ENCODE results near the gene NTRK3.

The NTRK3 gene

GRCh38 chr15:87973501-87974215 lies 282.9 kb downstream of the NTRK3 start:
- POLR2A ChIA-PET (ENCODE audit: low non-redundant PET), result no interaction called here
- CTCF ChIA-PET, result no interaction called here
- DNase-seq (ENCODE audit: low spot score), result no peak
- no peak overlapping the region for H3K27ac ChIP-seq
- no peak for TF ChIP-seq CTCF (conservative IDR thresholded peaks at IDR 0.05; ENCODE audit: low read depth)

GRCh38 chr15:87971076-87971475 lies 285.5 kb downstream of the NTRK3 start:
- DNase-seq (ENCODE audit: low spot score), result no peak
- POLR2A ChIA-PET (ENCODE audit: low non-redundant PET), result no interaction called here
- CTCF ChIA-PET, result interaction anchor here (0.6 to 1.3 kb wide), 2 partner anchors 20 to 404 kb away, joined by 3 to 4 read pairs; no protein-coding TSS in a partner anchor
- H3K27ac ChIP-seq, result no peak overlapping the region
- no peak for TF ChIP-seq CTCF (conservative IDR thresholded peaks at IDR 0.05; ENCODE audit: low read depth)

- no peak for DNase-seq (ENCODE audit: low spot score)
- no peak for TF ChIP-seq CTCF (conservative IDR thresholded peaks at IDR 0.05; ENCODE audit: low read depth)
- H3K27ac ChIP-seq, result no peak overlapping the region
- CTCF ChIA-PET, result no interaction called here
- POLR2A ChIA-PET (ENCODE audit: low non-redundant PET), result no interaction called here
These were observed 288.6 kb downstream of the NTRK3 start for GRCh38 chr15:87967951-87968350.

- H3K27ac ChIP-seq, result no peak overlapping the region
- no peak for DNase-seq (ENCODE audit: low spot score)
- no peak for TF ChIP-seq CTCF (conservative IDR thresholded peaks at IDR 0.05; ENCODE audit: low read depth)
- POLR2A ChIA-PET (ENCODE audit: low non-redundant PET), result no interaction called here
- CTCF ChIA-PET, result no interaction called here
These were observed 291.2 kb downstream of the NTRK3 start for GRCh38 chr15:87965304-87965703.

- ChIA-PET POLR2A (ENCODE audit: low non-redundant PET) (no interaction called here), CTCF (interaction anchor here (0.7 to 1.0 kb wide), 2 partner anchors 10 to 285 kb away, joined by 3 read pairs; no protein-coding TSS in a partner anchor)
- TF ChIP-seq CTCF (conservative IDR thresholded peaks at IDR 0.05; ENCODE audit: low read depth), result no peak
- H3K27ac ChIP-seq, result no peak overlapping the region
- DNase-seq (ENCODE audit: low spot score), result no peak
These were observed 294.1 kb downstream of the NTRK3 start for GRCh38 chr15:87962428-87962827.

- POLR2A ChIA-PET (ENCODE audit: low non-redundant PET), result no interaction called here
These were observed 294.6 kb downstream of the NTRK3 start for GRCh38 chr15:87961851-87962420.

More at GRCh38 chr15:87961851-87962420, 294.6 kb downstream of the NTRK3 start:
- no peak overlapping the region for H3K27ac ChIP-seq
- CTCF ChIA-PET, result interaction anchor here (0.7 to 1.0 kb wide), 2 partner anchors 10 to 349 kb away, joined by 3 read pairs; no protein-coding TSS in a partner anchor
- DNase-seq (ENCODE audit: low spot score), result no peak
- no peak for TF ChIP-seq CTCF (conservative IDR thresholded peaks at IDR 0.05; ENCODE audit: low read depth)
